Effector memory CD8-positive, alpha-beta T cell (primary cell): ENCODE measurements around the gene PRAMEF1.
"Not testable (repeated sequence)": the region's sequence is repeated elsewhere in the genome, so short reads cannot be mapped to it uniquely, and the experiment has no call there.

ENCODE experiments used
- ATAC-seq: fragments of 150-1000 bp; cut with Tn5 transposase; replicated peaks from 2 replicates; pipeline ENCODE4 v1.10.0; 2021; ENCODE audit warnings: mild to moderate bottlenecking, moderate library complexity
- DNase-seq, 3 experiments: peaks; one replicate each; pipeline ENCODE4 v3.0.0; 2021
- H3K27ac Mint-ChIP-seq, 2 donors: one replicate each; pipeline ENCODE4 v1.8.0; 2022; ENCODE audit warnings: mild to moderate bottlenecking in 2 of 2, mixed read lengths in 2 of 2, moderate library complexity in 2 of 2
- H3K27me3 Mint-ChIP-seq, 2 donors: one replicate each; pipeline ENCODE4 v1.8.0; 2022; ENCODE audit warnings: mixed read lengths in 2 of 2
- H3K36me3 Mint-ChIP-seq: one replicate; pipeline ENCODE4 v1.8.0; 2022; ENCODE audit warnings: mild to moderate bottlenecking, moderate library complexity, mixed read lengths; ENCODE audit not compliant: insufficient read depth
- H3K4me1 Mint-ChIP-seq, 2 donors: one replicate each; pipeline ENCODE4 v1.8.0; 2022; ENCODE audit warnings: low read depth in 2 of 2, mixed read lengths in 2 of 2
- H3K4me3 Mint-ChIP-seq, 2 donors: one replicate each; pipeline ENCODE4 v1.8.0; 2022; ENCODE audit warnings: mild to moderate bottlenecking in 2 of 2, mixed read lengths in 2 of 2, moderate library complexity in 2 of 2
- H3K9me3 Mint-ChIP-seq, 2 donors: one replicate each; pipeline ENCODE4 v1.8.0; 2022; ENCODE audit warnings: mixed read lengths in 2 of 2

Gene PRAMEF1

GRCh38 chr1:12784729-12785128 lies 6.5 kb upstream of the PRAMEF1 start:
- H3K4me1 Mint-ChIP-seq, H3K36me3 Mint-ChIP-seq, H3K27ac Mint-ChIP-seq, H3K4me3 Mint-ChIP-seq, DNase-seq, ATAC-seq, H3K27me3 Mint-ChIP-seq: not testable (repeated sequence)
- peaks cover 3 to 10% of the 10 kb centered on the region in 2 donors for H3K9me3 Mint-ChIP-seq

GRCh38 chr1:12798911-12799310 lies 7.7 kb downstream of the PRAMEF1 start:
- ATAC-seq, result no peak
- Mint-ChIP-seq H3K27me3 (peaks cover 24 to 49% of the 10 kb centered on the region in 2 donors), H3K27ac (no peak overlapping the region), H3K4me3 (no peak overlapping the region), H3K9me3 (no peaks in the 10 kb centered on the region), H3K36me3 (no peaks in the 10 kb centered on the region), H3K4me1 (no peaks in the 10 kb centered on the region)
- DNase-seq, result no peak

GRCh38 chr1:12799730-12800129 lies 8.5 kb downstream of the PRAMEF1 start:
- DNase-seq (no peak), ATAC-seq (no peak)

GRCh38 chr1:12809933-12810332 lies 18.7 kb downstream of the PRAMEF1 start:
- Mint-ChIP-seq H3K4me3 (no peak overlapping the region), H3K36me3 (no peaks in the 10 kb centered on the region), H3K27ac (no peak overlapping the region), H3K9me3 (peaks cover 0 to 5% of the 10 kb centered on the region in 2 donors), H3K27me3 (peaks cover 44 to 79% of the 10 kb centered on the region in 2 donors), H3K4me1 (no peaks in the 10 kb centered on the region)
- ATAC-seq (no peak), DNase-seq (no peak)

More at GRCh38 chr1:12799730-12800129, 8.5 kb downstream of the PRAMEF1 start:
- Mint-ChIP-seq H3K4me1 (no peaks in the 10 kb centered on the region), H3K4me3 (no peak overlapping the region), H3K27me3 (peaks cover 32 to 57% of the 10 kb centered on the region in 2 donors), H3K27ac (no peak overlapping the region), H3K9me3 (peaks cover 1 to 3% of the 10 kb centered on the region in 2 donors), H3K36me3 (no peaks in the 10 kb centered on the region)

GRCh38 chr1:12810691-12811408 lies 19.7 kb downstream of the PRAMEF1 start:
- no peaks in the 10 kb centered on the region for H3K9me3 Mint-ChIP-seq
- no peak for ATAC-seq
- H3K36me3 Mint-ChIP-seq, result no peaks in the 10 kb centered on the region
- DNase-seq, result no peak
- no peaks in the 10 kb centered on the region for H3K4me1 Mint-ChIP-seq
- no peak overlapping the region for H3K27ac Mint-ChIP-seq
- H3K27me3 Mint-ChIP-seq, result peaks cover 43 to 71% of the 10 kb centered on the region in 2 donors
- no peak overlapping the region for H3K4me3 Mint-ChIP-seq

GRCh38 chr1:12811409-12811784 lies 20.2 kb downstream of the PRAMEF1 start:
- DNase-seq (no peak), ATAC-seq (no peak)
- H3K27ac Mint-ChIP-seq, result no peak overlapping the region
- H3K4me3 Mint-ChIP-seq, result no peak overlapping the region
- peaks cover 39 to 65% of the 10 kb centered on the region in 2 donors for H3K27me3 Mint-ChIP-seq
- H3K9me3 Mint-ChIP-seq, result no peaks in the 10 kb centered on the region
- H3K36me3 Mint-ChIP-seq, result no peaks in the 10 kb centered on the region
- H3K4me1 Mint-ChIP-seq, result no peaks in the 10 kb centered on the region

GRCh38 chr1:12819061-12819460 lies 27.9 kb downstream of the PRAMEF1 start:
- ATAC-seq, H3K36me3 Mint-ChIP-seq, H3K4me1 Mint-ChIP-seq: not testable (repeated sequence)

GRCh38 chr1:12831310-12831709 lies 40.1 kb downstream of the PRAMEF1 start, which contains the start of gene PRAMEF11:
Gene PRAMEF11 (minus strand): TSS chr1:12831410. CDS start chr1:12828789, 2,621 bp downstream.
- H3K9me3 Mint-ChIP-seq, ATAC-seq, H3K36me3 Mint-ChIP-seq, H3K4me3 Mint-ChIP-seq, H3K4me1 Mint-ChIP-seq, DNase-seq, H3K27ac Mint-ChIP-seq: not testable (repeated sequence)
- H3K27me3 Mint-ChIP-seq, result peaks cover 8 to 17% of the 10 kb centered on the region in 2 donors

More at GRCh38 chr1:12819061-12819460, 27.9 kb downstream of the PRAMEF1 start:
- H3K27ac Mint-ChIP-seq, H3K4me3 Mint-ChIP-seq, H3K9me3 Mint-ChIP-seq, DNase-seq: not testable (repeated sequence)
- H3K27me3 Mint-ChIP-seq, result peaks cover 35 to 40% of the 10 kb centered on the region in 2 donors

- not testable (repeated sequence) for H3K36me3 Mint-ChIP-seq, H3K4me3 Mint-ChIP-seq, DNase-seq, H3K27ac Mint-ChIP-seq, ATAC-seq, H3K9me3 Mint-ChIP-seq, H3K4me1 Mint-ChIP-seq
- H3K27me3 Mint-ChIP-seq, result peaks cover 8 to 17% of the 10 kb centered on the region in 2 donors
Observed at GRCh38 chr1:12833251-12833650, 42.1 kb downstream of the PRAMEF1 start.
